HEK293 (cell line): ENCODE data around the gene DOCK3.

Source experiments
- YY1 ChIP-seq: fragments of 450-650 bp; formaldehyde crosslinking; IDR thresholded peaks from 2 replicates; pipeline ENCODE4 v1.5.1; 2018; ENCODE audit warnings: missing biosample characterization, missing genetic modification characterization
- ZBTB6 ChIP-seq: fragments of 450-650 bp; formaldehyde crosslinking; IDR thresholded peaks from 2 replicates; pipeline ENCODE4 v1.5.1; 2017; ENCODE audit warnings: missing biosample characterization, missing genetic modification characterization
- ZNF121 ChIP-seq: fragments of 450-650 bp; formaldehyde crosslinking; IDR thresholded peaks from 2 replicates; pipeline ENCODE4 v1.5.1; 2016; ENCODE audit warnings: missing biosample characterization, missing genetic modification characterization
- ZNF239 ChIP-seq: fragments of 450-650 bp; formaldehyde crosslinking; IDR thresholded peaks from 2 replicates; pipeline ENCODE4 v1.5.1; 2016; ENCODE audit warnings: missing biosample characterization, missing genetic modification characterization
- ZNF274 ChIP-seq, 2 experiments: fragments of 200-500 bp in 1 of 2; fragments of 450-650 bp in 1 of 2; sonication (Bioruptor generic) in 1 of 2; formaldehyde crosslinking in 1 of 2; IDR thresholded peaks; 2 replicates each; pipeline versions ENCODE4 v1.5.1 to v1.6.1; 2014 to 2016; ENCODE audit warnings: borderline replicate concordance in 1 of 2, inconsistent platforms in 1 of 2, low read length in 1 of 2, missing biosample characterization in 1 of 2, missing genetic modification characterization in 1 of 2
- ZNF350 ChIP-seq: fragments of 450-650 bp; formaldehyde crosslinking; IDR thresholded peaks from 2 replicates; pipeline ENCODE4 v1.5.0; 2017; ENCODE audit warnings: missing biosample characterization, mild to moderate bottlenecking, missing genetic modification characterization
- ZNF776 ChIP-seq: fragments of 450-650 bp; formaldehyde crosslinking; IDR thresholded peaks from 2 replicates; pipeline ENCODE4 v1.5.0; 2017; ENCODE audit warnings: missing biosample characterization, missing genetic modification characterization, borderline replicate concordance
- ZNF777 ChIP-seq: fragments of 450-650 bp; formaldehyde crosslinking; IDR thresholded peaks from 2 replicates; pipeline ENCODE4 v1.5.1; 2017; ENCODE audit warnings: missing biosample characterization, missing genetic modification characterization, borderline replicate concordance
- ZSCAN23 ChIP-seq: fragments of 450-650 bp; formaldehyde crosslinking; IDR thresholded peaks from 2 replicates; pipeline ENCODE4 v1.5.1; 2016; ENCODE audit warnings: missing biosample characterization, missing genetic modification characterization
- TF ChIP-seq, protein P1 (sequence below): fragments of 450-650 bp; formaldehyde crosslinking; IDR thresholded peaks from 2 replicates; pipeline ENCODE4 v1.5.1; 2016; ENCODE audit warnings: missing biosample characterization, missing genetic modification characterization

GRCh38 chr3:51384055-51384725 lies 709.5 kb downstream of the DOCK3 start:
- TF ChIP-seq ZNF274 (IDR thresholded peaks at IDR 0.05; ENCODE audit: low read length) (no peak), ZNF274 (tag by site-specific recombination; IDR thresholded peaks at IDR 0.05; ENCODE audit: borderline replicate concordance) (no peak), ZNF776 (tag by site-specific recombination) (no peak), ZNF350 (tag by site-specific recombination) (no peak), YY1 (tag by site-specific recombination) (no peak), ZSCAN23 (tag by site-specific recombination) (no peak), ZNF121 (tag by site-specific recombination) (no peak), ZBTB6 (tag by site-specific recombination) (no peak), ZNF777 (tag by site-specific recombination) (no peak), ZNF239 (no peak)
- TF ChIP-seq, protein P1, sequence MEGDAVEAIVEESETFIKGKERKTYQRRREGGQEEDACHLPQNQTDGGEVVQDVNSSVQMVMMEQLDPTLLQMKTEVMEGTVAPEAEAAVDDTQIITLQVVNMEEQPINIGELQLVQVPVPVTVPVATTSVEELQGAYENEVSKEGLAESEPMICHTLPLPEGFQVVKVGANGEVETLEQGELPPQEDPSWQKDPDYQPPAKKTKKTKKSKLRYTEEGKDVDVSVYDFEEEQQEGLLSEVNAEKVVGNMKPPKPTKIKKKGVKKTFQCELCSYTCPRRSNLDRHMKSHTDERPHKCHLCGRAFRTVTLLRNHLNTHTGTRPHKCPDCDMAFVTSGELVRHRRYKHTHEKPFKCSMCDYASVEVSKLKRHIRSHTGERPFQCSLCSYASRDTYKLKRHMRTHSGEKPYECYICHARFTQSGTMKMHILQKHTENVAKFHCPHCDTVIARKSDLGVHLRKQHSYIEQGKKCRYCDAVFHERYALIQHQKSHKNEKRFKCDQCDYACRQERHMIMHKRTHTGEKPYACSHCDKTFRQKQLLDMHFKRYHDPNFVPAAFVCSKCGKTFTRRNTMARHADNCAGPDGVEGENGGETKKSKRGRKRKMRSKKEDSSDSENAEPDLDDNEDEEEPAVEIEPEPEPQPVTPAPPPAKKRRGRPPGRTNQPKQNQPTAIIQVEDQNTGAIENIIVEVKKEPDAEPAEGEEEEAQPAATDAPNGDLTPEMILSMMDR (tag by site-specific recombination) = no peak
